Activated T-cell treated with anti-CD3 and anti-CD28 coated beads, Interleukin-2, amount 50 U/mL, for 24 hours (primary cell): ENCODE measurements around the gene NRF1.

Experiments used
- DNase-seq: peaks from one replicate; pipeline ENCODE4 v3.0.0-alpha.2; 2020
- H3K27ac Mint-ChIP-seq: 2 replicates; pipeline ENCODE4 v1.8.0; 2020; ENCODE audit warnings: mild to moderate bottlenecking, mixed read lengths
- H3K27me3 Mint-ChIP-seq: 2 replicates; pipeline ENCODE4 v1.8.0; 2020; ENCODE audit warnings: mixed read lengths
- H3K36me3 Mint-ChIP-seq: 2 replicates; pipeline ENCODE4 v1.8.0; 2020; ENCODE audit warnings: low read depth, mixed read lengths
- H3K4me1 Mint-ChIP-seq: 2 replicates; pipeline ENCODE4 v1.8.0; 2020; ENCODE audit warnings: low read depth, mixed read lengths
- H3K4me3 Mint-ChIP-seq: 2 replicates; pipeline ENCODE4 v1.8.0; 2020; ENCODE audit warnings: mild to moderate bottlenecking, moderate library complexity, mixed read lengths
- H3K9me3 Mint-ChIP-seq: 2 replicates; pipeline ENCODE4 v1.8.0; 2020; ENCODE audit warnings: mixed read lengths

Gene NRF1

GRCh38 chr7:129740574-129741410 is 129.3 kb downstream of the NRF1 start:
- Mint-ChIP-seq H3K4me3 (no peak overlapping the region), H3K4me1 (peaks cover 3% of the 10 kb centered on the region), H3K36me3 (peaks cover 71% of the 10 kb centered on the region), H3K9me3 (no peaks in the 10 kb centered on the region), H3K27ac (no peak overlapping the region), H3K27me3 (no peaks in the 10 kb centered on the region)
- DNase-seq: no peak

DNA sequence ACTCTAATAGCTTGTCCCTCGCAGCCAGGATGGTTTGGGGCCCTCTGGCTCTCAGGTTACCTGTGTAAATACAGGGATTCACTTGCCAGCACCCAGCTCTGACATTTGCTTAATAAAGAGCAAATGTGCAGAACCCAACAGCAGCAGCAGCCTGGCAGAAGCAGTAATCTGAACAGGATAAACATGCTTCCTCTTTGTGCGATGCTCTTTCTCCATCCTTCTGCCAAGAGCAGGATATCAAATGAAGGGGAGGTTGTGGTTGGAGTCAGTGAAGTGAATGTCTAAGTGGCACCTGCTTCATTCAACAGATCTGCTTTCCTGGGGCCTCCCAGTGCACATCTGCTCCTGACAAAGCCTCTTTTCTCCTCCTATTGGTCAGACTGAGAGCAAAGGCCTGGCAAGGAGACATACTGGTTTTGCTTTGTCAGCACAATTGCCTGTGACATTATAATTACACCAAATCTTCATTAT is 130.3 kb downstream of the NRF1 start:
- DNase-seq: no peak
- peaks cover 71% of the 10 kb centered on the region for H3K36me3 Mint-ChIP-seq
- H3K27ac Mint-ChIP-seq: no peak overlapping the region
- peaks cover 3% of the 10 kb centered on the region for H3K4me1 Mint-ChIP-seq
- no peaks in the 10 kb centered on the region for H3K9me3 Mint-ChIP-seq
- H3K4me3 Mint-ChIP-seq: no peak overlapping the region
- H3K27me3 Mint-ChIP-seq: no peaks in the 10 kb centered on the region

GRCh38 chr7:129742256-129742655 is 130.7 kb downstream of the NRF1 start:
- no peak for DNase-seq
- H3K9me3 Mint-ChIP-seq: no peaks in the 10 kb centered on the region
- H3K4me3 Mint-ChIP-seq: no peak overlapping the region
- H3K27me3 Mint-ChIP-seq: no peaks in the 10 kb centered on the region
- peaks cover 3% of the 10 kb centered on the region for H3K4me1 Mint-ChIP-seq
- H3K36me3 Mint-ChIP-seq: peaks cover 71% of the 10 kb centered on the region
- no peak overlapping the region for H3K27ac Mint-ChIP-seq

DNA sequence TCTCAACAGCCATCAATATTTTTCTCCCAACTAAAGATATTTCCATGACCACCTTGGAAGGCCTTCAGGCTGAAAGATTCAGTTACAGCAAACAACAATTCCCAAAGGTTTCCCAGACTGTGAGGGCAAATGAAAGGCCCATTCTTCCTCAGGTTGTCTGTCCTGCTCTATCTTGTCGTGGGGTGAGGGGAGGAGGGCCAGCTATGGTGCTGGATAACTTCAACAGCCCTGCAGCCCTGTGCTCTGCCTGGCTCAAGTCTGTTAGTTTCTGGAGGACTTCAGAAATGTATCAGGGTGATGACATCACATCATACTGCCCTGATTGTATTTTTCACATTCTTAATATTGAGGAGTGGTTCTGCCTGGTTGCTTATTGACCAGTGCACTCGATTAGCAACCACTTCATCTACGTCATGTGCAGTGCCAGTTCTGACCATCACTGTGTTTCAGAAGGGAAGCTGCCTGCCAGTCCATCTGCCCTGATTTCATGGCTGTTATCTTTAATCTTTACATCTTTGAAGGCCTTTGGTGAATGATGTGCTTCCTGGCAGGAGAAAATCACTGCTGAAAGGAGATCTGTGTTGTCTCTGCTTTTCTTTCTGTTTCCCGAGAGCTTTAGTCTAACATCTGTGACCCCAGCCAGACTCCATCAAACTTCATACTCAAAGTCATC is 135.5 kb downstream of the NRF1 start:
- Mint-ChIP-seq H3K36me3 (peaks cover 69% of the 10 kb centered on the region), H3K27ac (no peak overlapping the region)

DNA sequence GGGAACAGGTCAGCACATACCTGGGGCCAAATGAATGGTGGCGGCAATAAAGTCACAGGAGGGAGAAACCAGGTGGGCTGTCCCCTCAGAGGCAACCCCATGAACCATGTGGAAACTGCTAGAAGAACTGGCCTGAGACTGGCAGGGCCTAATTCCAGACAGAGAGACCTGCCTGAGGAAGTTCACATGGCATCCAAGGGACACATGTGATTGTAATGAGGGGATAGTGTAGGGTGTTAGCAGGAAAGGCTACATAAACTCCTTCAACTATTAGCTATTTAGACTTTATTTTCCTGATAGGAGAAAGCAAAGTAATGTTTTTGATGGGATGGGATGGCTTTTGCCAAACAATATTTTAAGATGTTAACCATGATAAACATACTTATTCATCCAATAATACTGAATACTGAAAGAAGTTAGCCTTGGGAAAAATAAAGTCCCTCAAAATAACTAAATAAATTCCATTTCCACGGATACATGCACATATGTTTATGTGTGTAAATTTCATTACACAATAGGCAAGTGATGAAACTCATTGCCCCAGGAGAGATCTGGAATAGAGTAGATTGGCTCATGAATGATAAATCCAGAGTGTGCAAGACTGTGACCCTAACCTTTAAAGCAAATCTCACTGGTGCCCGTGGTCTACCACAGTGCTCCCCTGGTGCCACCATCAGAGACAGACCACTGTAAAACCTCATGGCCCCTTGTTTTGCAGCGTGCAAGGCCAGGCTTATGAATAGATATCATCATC is 137.0 kb downstream of the NRF1 start:
- Mint-ChIP-seq H3K4me3 (no peak overlapping the region), H3K4me1 (peaks cover 2% of the 10 kb centered on the region), H3K27me3 (no peaks in the 10 kb centered on the region), H3K36me3 (peaks cover 64% of the 10 kb centered on the region), H3K9me3 (no peaks in the 10 kb centered on the region), H3K27ac (no peak overlapping the region)
- no peak for DNase-seq

More for the DNA sequence above, 135.5 kb downstream of the NRF1 start:
- no peak for DNase-seq
- Mint-ChIP-seq H3K9me3 (no peaks in the 10 kb centered on the region), H3K4me3 (no peak overlapping the region), H3K27me3 (no peaks in the 10 kb centered on the region), H3K4me1 (no peaks in the 10 kb centered on the region)

- H3K27me3 Mint-ChIP-seq: no peaks in the 10 kb centered on the region
- H3K36me3 Mint-ChIP-seq: peaks cover 54% of the 10 kb centered on the region
- no peak overlapping the region for H3K4me3 Mint-ChIP-seq
- H3K27ac Mint-ChIP-seq: no peak overlapping the region
- no peak for DNase-seq
- no peaks in the 10 kb centered on the region for H3K9me3 Mint-ChIP-seq
- peaks cover 2% of the 10 kb centered on the region for H3K4me1 Mint-ChIP-seq
These were observed 138.6 kb downstream of the NRF1 start for GRCh38 chr7:129750091-129750490.

- H3K27ac Mint-ChIP-seq: peak overlapping the region; percentile 34
- H3K4me1 Mint-ChIP-seq: peaks cover 2% of the 10 kb centered on the region
- no peak for DNase-seq
- H3K36me3 Mint-ChIP-seq: peaks cover 56% of the 10 kb centered on the region
- no peak overlapping the region for H3K4me3 Mint-ChIP-seq
- H3K9me3 Mint-ChIP-seq: no peaks in the 10 kb centered on the region
- no peaks in the 10 kb centered on the region for H3K27me3 Mint-ChIP-seq
These were observed 139.0 kb downstream of the NRF1 start for GRCh38 chr7:129750501-129750900.

GRCh38 chr7:129751916-129752315 is 140.4 kb downstream of the NRF1 start:
- Mint-ChIP-seq H3K9me3 (no peaks in the 10 kb centered on the region), H3K27me3 (no peaks in the 10 kb centered on the region), H3K36me3 (peaks cover 59% of the 10 kb centered on the region), H3K27ac (peak overlapping the region; percentile 50), H3K4me1 (peaks cover 2% of the 10 kb centered on the region), H3K4me3 (no peak overlapping the region)
- DNase-seq: no peak

DNA sequence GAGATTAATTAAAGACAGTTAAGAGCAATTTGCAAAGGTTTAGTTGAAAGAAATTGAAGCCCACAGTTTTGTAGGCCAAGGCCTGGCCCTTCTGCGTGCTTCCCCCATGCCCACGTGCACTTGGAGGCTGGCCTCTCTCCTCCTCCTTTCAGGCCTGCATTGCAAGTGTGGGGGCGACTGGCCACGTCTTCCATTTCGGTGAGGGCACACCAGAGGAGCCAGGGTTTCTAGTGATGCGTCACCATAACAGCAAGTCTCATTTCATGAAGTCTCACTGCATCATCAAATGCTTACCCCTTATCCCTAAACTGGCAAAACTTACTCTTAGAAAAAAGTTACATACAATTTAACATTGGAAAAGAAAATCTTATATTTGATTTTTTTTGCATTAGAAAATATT is 141.2 kb downstream of the NRF1 start:
- no peak for DNase-seq
- Mint-ChIP-seq H3K27ac (no peak overlapping the region), H3K36me3 (peaks cover 56% of the 10 kb centered on the region), H3K27me3 (no peaks in the 10 kb centered on the region), H3K9me3 (no peaks in the 10 kb centered on the region), H3K4me3 (no peak overlapping the region), H3K4me1 (peaks cover 2% of the 10 kb centered on the region)

DNA sequence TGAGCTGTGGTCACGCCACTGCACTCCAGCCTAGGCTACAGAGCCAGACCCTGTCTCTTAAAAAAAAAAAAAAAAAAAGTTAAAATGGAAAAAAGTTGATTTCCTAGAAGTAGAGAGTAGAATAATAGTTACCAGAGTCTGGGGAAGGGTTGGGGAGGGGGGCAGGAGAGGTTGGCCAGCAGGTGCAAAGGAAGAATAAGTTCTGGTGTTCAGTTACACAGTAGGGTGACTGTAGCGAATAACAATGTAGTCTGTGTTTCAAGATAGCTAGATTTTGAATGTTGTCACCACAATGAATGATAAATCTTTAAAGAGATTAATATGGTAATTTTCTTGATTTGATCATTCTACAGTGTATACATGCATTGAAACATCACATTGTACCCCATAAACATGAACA is 142.9 kb downstream of the NRF1 start:
- DNase-seq: no peak
- H3K27me3 Mint-ChIP-seq: no peaks in the 10 kb centered on the region
- no peaks in the 10 kb centered on the region for H3K9me3 Mint-ChIP-seq
- no peak overlapping the region for H3K27ac Mint-ChIP-seq
- H3K36me3 Mint-ChIP-seq: peaks cover 45% of the 10 kb centered on the region
- no peak overlapping the region for H3K4me3 Mint-ChIP-seq
- peaks cover 2% of the 10 kb centered on the region for H3K4me1 Mint-ChIP-seq

GRCh38 chr7:129757991-129758390 is 146.5 kb downstream of the NRF1 start:
- no peak for DNase-seq
- Mint-ChIP-seq H3K27me3 (no peaks in the 10 kb centered on the region), H3K9me3 (no peaks in the 10 kb centered on the region), H3K4me3 (no peak overlapping the region), H3K27ac (no peak overlapping the region), H3K36me3 (peaks cover 29% of the 10 kb centered on the region), H3K4me1 (no peaks in the 10 kb centered on the region)

- DNase-seq: no peak
- Mint-ChIP-seq H3K27ac (no peak overlapping the region), H3K4me1 (no peaks in the 10 kb centered on the region), H3K4me3 (no peak overlapping the region), H3K9me3 (no peaks in the 10 kb centered on the region), H3K36me3 (peaks cover 2% of the 10 kb centered on the region), H3K27me3 (no peaks in the 10 kb centered on the region)
These were observed 151.0 kb downstream of the NRF1 start for GRCh38 chr7:129762387-129762969.

DNA sequence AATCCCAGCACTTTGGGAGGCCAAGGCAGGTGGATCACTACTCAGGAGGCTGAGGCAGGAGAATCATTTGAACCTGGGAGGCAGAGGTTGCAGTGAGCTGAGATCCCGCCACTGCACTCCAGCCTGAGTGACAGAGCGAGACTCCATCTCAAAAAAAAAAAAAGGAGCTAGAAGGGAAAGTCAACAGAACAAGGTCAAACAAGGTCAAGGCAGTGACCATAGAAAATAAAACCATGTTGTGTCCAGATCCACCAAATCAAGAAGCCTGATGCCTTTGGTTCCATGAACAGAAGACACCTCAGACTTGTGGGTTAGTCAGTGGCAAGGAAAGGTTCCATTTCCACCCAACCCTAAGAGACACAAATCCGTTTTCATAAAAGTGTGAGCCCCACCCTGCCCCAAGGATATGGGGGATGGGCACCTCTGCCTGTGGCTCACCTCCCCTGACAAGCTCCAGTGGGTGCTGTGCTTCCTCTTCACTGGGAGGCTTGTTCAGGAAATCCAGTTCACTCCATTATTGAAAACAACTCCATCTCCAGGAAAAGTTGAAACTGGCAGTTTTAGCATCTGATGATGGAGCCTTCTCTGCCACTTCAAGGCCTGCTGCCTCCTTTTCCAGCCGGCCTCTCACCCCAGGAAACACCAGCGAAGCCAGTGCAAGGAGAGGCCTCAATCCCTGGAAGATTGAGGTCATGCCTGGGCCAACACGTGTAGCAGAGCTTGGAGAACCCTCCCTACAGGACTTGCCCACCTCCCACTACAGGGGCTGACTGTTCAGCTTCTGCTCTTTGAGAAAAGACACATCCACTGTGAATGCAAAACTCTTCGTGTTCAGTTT is 152.9 kb downstream of the NRF1 start:
- Mint-ChIP-seq H3K9me3 (no peaks in the 10 kb centered on the region), H3K36me3 (no peaks in the 10 kb centered on the region), H3K4me1 (no peaks in the 10 kb centered on the region), H3K27me3 (no peaks in the 10 kb centered on the region), H3K27ac (no peak overlapping the region), H3K4me3 (no peak overlapping the region)
- DNase-seq: no peak

- Mint-ChIP-seq H3K4me3 (no peak overlapping the region), H3K36me3 (no peaks in the 10 kb centered on the region), H3K9me3 (no peaks in the 10 kb centered on the region), H3K27me3 (no peaks in the 10 kb centered on the region), H3K27ac (no peak overlapping the region), H3K4me1 (no peaks in the 10 kb centered on the region)
- no peak for DNase-seq
These were observed 153.8 kb downstream of the NRF1 start for GRCh38 chr7:129765352-129765751.
